Measurements from ENCODE around the gene BEND3.
A peak's percentile ranks its signal among the peaks of the same experiment; 100 is the strongest.
"Not testable (repeated sequence)": the region's sequence is repeated elsewhere in the genome, so short reads cannot be mapped to it uniquely, and the experiment has no call there.

Gene BEND3

GRCh38 chr6:107026965-107027364, 88.3 kb downstream of the BEND3 start:
- TF ChIP-seq CTCF (IDR thresholded peaks at IDR 0.05) = no peak
- no peaks in the 10 kb centered on the region for H3K36me3 ChIP-seq
- H3K27me3 ChIP-seq = no peaks in the 10 kb centered on the region
- H3K27ac ChIP-seq = no peak overlapping the region
- no peaks in the 10 kb centered on the region for H3K9me3 ChIP-seq
- no peak overlapping the region for H3K4me3 ChIP-seq (ENCODE audit: low read depth in 1 of 2, low read length in 1 of 2)
- H3K4me1 ChIP-seq (ENCODE audit: control insufficient read depth in 1 of 2, insufficient read depth in 1 of 2, low read depth in 1 of 2, low read length in 1 of 2) = peaks cover 17 to 28% of the 10 kb centered on the region in 2 experiments

DNA sequence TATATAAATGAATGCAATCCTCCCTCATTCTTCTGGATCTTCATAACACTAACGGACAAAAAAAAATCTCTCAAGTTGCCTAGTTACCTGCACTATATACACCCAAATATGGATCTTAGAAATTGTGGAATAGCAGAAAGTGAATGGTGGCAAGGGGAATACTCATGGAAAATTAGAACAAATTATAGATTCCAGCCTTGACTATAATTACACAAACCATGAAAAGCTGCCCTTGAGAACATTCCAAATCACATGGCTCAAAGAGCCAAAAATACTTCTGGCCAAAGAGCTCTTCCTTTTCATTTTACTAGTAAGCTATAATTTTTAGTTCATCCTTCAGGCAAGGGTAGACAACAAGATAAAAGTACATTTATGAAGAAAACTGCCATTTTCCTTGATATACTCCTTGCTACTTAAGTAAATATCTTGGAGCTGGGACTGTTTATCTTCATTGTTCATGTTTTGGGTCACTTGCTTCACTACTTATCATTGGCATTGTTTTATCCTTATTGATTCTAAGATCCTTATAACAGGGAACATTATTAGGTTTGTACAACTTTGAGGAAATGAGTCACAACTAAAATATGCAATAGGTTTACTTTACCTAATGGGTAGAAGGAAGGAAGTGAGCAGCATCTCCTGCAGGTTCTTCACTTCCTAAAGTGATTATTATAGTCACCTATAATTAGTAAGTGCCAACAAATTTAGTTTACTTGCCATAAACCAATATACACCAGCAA, 93.7 kb downstream of the BEND3 start:
- H3K9me3 ChIP-seq = no peaks in the 10 kb centered on the region
- H3K36me3 ChIP-seq = no peaks in the 10 kb centered on the region
- TF ChIP-seq CTCF (IDR thresholded peaks at IDR 0.05) = no peak
- H3K4me3 ChIP-seq (ENCODE audit: low read depth in 1 of 2, low read length in 1 of 2) = no peak overlapping the region
- H3K27ac ChIP-seq = peak overlapping the region; percentile 62
- H3K27me3 ChIP-seq = peaks cover 6% of the 10 kb centered on the region
- H3K4me1 ChIP-seq (ENCODE audit: control insufficient read depth in 1 of 2, insufficient read depth in 1 of 2, low read depth in 1 of 2, low read length in 1 of 2) = peaks cover 17 to 22% of the 10 kb centered on the region in 2 experiments

DNA sequence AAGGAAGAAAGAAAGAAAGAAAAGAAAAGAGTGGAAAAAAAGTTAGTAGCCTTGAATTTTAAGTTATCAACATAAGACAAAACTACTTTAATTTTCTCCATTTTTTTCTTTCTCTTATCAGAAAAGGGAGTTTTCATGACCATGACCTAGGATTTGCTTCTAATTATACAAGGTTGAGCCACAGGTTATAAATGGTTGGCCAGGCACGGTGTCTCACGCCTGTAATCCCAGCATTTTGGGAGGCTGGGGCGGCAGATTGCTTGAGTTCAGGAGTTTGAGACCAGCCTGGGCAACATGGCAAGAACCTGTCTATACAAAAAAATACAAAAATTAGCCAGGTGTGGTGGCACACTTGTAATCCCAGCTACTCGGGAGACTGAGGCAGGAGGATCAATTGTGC, 95.1 kb downstream of the BEND3 start:
- peaks cover 9% of the 10 kb centered on the region for H3K27me3 ChIP-seq
- peaks cover 17 to 22% of the 10 kb centered on the region in 2 experiments for H3K4me1 ChIP-seq (ENCODE audit: control insufficient read depth in 1 of 2, insufficient read depth in 1 of 2, low read depth in 1 of 2, low read length in 1 of 2)
- no peaks in the 10 kb centered on the region for H3K9me3 ChIP-seq
- no peak for TF ChIP-seq CTCF (IDR thresholded peaks at IDR 0.05)
- H3K4me3 ChIP-seq (ENCODE audit: low read depth in 1 of 2, low read length in 1 of 2) = no peak overlapping the region
- H3K27ac ChIP-seq = no peak overlapping the region
- H3K36me3 ChIP-seq = no peaks in the 10 kb centered on the region

DNA sequence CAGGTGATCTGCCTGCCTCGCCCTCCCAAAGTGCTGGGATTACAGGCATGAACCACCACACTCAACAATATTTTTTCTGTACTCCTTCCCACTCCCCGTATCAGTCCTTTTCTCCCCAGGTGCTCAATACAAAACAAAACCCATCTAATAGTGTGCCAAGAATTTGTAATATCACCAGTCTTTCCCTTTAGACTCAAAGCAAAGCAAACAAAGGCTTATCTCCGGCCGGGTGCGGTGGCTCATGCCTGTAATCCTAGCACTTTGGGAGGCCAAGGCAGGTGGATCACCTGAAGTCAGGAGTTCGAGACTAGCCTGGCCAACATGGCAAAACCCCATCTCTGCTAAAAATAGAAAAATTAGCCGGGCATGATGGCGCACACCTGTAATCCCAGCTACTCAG, 95.7 kb downstream of the BEND3 start:
- peaks cover 17 to 22% of the 10 kb centered on the region in 2 experiments for H3K4me1 ChIP-seq (ENCODE audit: control insufficient read depth in 1 of 2, insufficient read depth in 1 of 2, low read depth in 1 of 2, low read length in 1 of 2)
- not testable (repeated sequence) for H3K4me3 ChIP-seq (ENCODE audit: low read depth in 1 of 2, low read length in 1 of 2); H3K27ac ChIP-seq; H3K36me3 ChIP-seq; H3K9me3 ChIP-seq
- H3K27me3 ChIP-seq = peaks cover 12% of the 10 kb centered on the region

DNA sequence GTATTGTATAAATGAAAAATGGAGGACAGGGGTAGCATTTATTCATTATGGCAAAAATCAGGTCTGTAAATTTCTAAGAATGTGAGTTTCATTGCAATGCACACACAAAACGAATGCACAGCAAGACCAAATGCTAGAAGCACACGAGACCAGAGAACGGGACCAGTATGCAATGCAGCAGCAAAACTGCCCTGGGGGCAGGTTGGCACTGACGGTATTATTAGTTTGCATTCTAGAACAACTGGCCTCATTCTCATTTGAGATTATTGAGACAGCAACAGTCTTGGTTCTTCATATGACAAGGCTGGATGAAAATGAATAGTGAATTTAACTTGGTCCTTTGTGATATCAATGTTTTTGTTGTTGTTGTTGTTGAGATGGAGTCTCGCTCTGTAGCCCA, 96.3 kb downstream of the BEND3 start:
- no peak overlapping the region for H3K27ac ChIP-seq

More for the DNA sequence above, 96.3 kb downstream of the BEND3 start:
- no peak for TF ChIP-seq CTCF (IDR thresholded peaks at IDR 0.05)
- Histone ChIP-seq H3K4me1 (ENCODE audit: control insufficient read depth in 1 of 2, insufficient read depth in 1 of 2, low read depth in 1 of 2, low read length in 1 of 2) (peaks cover 17 to 22% of the 10 kb centered on the region in 2 experiments), H3K27me3 (peaks cover 17% of the 10 kb centered on the region), H3K4me3 (ENCODE audit: low read depth in 1 of 2, low read length in 1 of 2) (no peak overlapping the region), H3K9me3 (no peaks in the 10 kb centered on the region), H3K36me3 (no peaks in the 10 kb centered on the region)
